GM12872 (cell line): ENCODE measurements around the gene U2AF1L4.

ENCODE experiments used
- TF ChIP-seq, protein P1 (sequence below): IDR thresholded peaks from 3 replicates; pipeline ENCODE4 v1.5.1; 2011; ENCODE audit warnings: low read depth, mild to moderate bottlenecking, low read length, moderate library complexity; ENCODE audit not compliant: insufficient read depth

U2AF1L4 gene

GRCh38 chr19:35734273-35734672, 10.9 kb downstream of the U2AF1L4 start:
- TF ChIP-seq, protein P1, sequence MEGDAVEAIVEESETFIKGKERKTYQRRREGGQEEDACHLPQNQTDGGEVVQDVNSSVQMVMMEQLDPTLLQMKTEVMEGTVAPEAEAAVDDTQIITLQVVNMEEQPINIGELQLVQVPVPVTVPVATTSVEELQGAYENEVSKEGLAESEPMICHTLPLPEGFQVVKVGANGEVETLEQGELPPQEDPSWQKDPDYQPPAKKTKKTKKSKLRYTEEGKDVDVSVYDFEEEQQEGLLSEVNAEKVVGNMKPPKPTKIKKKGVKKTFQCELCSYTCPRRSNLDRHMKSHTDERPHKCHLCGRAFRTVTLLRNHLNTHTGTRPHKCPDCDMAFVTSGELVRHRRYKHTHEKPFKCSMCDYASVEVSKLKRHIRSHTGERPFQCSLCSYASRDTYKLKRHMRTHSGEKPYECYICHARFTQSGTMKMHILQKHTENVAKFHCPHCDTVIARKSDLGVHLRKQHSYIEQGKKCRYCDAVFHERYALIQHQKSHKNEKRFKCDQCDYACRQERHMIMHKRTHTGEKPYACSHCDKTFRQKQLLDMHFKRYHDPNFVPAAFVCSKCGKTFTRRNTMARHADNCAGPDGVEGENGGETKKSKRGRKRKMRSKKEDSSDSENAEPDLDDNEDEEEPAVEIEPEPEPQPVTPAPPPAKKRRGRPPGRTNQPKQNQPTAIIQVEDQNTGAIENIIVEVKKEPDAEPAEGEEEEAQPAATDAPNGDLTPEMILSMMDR, result no peak

DNA sequence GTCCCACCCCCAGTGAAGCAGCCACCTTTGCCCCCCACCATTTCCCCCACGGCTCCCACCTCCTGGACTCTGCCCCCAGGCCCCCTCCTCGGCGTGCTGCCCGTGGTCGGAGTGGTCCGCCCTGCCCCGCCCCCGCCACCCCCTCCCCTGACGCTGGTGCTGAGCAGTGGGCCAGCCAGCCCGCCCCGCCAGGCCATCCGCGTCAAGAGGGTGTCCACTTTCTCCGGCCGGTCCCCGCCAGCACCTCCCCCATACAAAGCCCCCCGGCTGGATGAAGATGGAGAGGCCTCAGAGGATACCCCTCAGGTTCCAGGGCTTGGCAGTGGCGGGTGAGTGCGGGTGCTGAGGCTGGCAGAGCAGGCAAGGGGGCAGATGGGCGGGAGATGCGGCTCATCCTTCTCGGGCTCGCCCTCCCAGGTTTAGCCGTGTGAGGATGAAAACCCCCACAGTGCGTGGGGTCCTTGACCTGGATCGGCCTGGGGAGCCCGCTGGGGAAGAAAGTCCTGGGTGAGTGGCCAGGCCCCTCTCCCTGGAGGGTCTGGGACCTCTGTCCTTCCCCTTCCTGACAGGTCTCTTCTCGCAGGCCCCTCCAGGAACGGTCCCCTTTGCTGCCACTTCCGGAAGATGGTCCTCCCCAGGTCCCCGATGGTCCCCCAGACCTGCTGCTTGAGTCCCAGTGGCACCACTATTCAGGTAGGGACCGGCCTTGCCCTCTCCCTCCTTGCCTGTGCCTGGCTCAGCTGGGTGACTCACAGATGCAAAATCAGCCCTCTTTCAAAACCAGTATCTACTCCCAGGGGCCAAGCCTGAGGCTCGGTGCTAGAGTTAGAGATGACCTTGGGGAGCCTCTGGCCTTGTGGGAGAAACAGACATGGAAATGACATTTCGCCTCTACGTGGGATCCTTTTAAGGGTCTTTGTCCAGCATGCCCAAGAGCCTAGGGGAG, 11.8 kb downstream of the U2AF1L4 start:
- TF ChIP-seq, protein P1, result no peak

DNA sequence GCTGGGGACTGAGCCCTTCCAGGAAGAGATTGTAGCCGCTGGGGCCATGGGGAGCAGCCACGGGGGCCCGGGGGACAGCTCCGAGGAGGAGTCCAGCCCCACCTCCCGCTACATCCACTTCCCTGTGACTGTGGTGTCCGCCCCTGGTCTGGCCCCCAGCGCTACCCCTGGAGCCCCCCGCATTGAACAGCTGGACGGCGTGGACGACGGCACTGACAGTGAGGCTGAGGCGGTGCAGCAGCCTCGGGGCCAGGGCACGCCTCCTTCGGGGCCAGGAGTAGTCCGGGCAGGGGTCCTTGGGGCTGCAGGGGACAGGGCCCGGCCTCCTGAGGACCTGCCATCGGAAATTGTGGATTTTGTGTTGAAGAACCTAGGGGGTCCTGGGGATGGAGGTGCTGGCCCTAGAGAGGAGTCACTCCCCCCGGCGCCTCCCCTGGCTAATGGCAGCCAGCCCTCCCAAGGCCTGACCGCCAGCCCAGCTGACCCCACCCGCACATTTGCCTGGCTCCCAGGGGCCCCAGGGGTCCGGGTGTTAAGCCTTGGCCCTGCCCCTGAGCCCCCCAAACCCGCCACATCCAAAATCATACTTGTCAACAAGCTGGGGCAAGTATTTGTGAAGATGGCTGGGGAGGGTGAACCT, 12.6 kb downstream of the U2AF1L4 start:
- TF ChIP-seq, protein P1, result no peak

GRCh38 chr19:35731779-35732405, 13.3 kb downstream of the U2AF1L4 start:
- TF ChIP-seq, protein P1, result no peak

DNA sequence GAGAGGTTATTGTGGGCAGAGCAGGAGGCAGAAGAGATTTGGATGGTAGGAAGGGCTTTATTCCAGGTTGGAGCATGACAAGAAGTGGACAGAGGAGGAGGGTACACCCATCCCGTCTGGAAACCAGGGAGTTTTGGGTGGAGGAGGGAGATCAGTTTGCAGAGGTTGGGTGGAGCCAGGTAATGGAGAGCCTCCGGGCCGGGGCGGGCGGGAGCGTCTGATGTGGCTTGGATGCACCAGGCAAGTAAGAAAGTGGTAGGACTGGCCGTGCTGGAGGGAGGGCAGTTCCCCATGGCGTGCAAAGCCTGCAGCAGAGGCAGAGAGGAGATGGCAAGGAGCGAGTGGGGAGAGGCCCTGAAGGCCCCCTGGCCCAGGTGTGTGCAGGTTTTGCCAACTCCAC, 13.9 kb downstream of the U2AF1L4 start:
- TF ChIP-seq, protein P1, result no peak

DNA sequence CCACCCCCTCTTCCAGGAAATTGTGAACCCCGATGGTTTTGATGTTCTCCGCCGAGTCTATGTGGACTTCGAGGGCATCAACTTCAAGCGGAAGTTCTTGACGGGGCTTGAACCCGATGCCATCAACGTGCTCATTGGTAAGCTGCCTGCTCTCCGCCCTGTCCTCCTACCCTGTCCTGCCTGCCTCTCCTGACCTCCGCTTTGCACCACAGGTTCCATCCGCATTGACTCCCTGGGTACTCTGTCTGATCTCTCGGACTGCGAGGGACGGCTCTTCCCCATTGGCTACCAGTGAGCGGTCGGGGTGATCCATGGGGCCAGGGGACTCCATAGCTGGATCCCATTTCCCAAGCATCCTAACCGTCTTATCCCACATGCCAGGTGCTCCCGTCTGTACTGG, 14.9 kb downstream of the U2AF1L4 start:
- TF ChIP-seq, protein P1, result no peak

DNA sequence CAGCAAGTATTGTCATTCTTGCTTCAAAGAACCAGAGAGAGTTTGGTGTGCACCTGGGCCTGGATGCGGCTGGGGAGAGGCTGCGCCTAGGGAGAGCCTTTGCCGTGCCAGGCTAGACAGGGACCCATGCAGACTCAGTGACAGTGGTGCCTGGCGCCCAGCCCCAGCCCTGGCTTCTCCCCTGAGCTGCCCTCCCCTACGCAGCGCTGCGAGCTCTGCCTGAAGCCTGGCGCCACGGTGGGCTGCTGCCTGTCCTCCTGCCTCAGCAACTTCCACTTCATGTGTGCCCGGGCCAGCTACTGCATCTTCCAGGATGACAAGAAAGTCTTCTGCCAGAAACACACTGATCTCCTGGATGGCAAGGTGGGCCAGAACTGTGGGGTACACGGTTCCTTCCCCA, 15.5 kb downstream of the U2AF1L4 start:
- TF ChIP-seq, protein P1, result no peak
